ENCODE measurements around the gene KIFC1.
"Not testable (repeated sequence)": the region's sequence is repeated elsewhere in the genome, so short reads cannot be mapped to it uniquely, and the experiment has no call there.

GRCh38 chr6:33364475-33365205 lies 27.0 kb upstream of the KIFC1 start:
- TF ChIP-seq CTCF (conservative IDR thresholded peaks at IDR 0.05; ENCODE audit: low read depth, low read length); EZH2 (IDR thresholded peaks at IDR 0.05; ENCODE audit: borderline replicate concordance, low read depth, low read length, poor library complexity, severe bottlenecking): not testable (repeated sequence)
